K562 (cell line): ENCODE measurements around the gene SCN5A. TPM values are rescaled to one million over a fixed set of nuclear protein-coding genes. Genes with fewer than 3 reads are reported as not detected.

Experiments
- DEAF1 ChIP-seq: fragments of 450-650 bp; formaldehyde crosslinking; IDR thresholded peaks from 2 replicates; pipeline ENCODE4 v1.4.0; 2020; ENCODE audit warnings: mild to moderate bottlenecking, moderate library complexity
- NCOA2 ChIP-seq, 2 experiments: fragments of 450-650 bp; IDR thresholded peaks; 2 replicates each; pipeline ENCODE4 v1.6.1; 2018; ENCODE audit warnings: mild to moderate bottlenecking in 2 of 2, moderate library complexity in 1 of 2; ENCODE audit not compliant: partially characterized antibody in 2 of 2
- NFATC3 ChIP-seq: fragments of 450-650 bp; IDR thresholded peaks from 2 replicates; pipeline ENCODE4 v1.6.1; 2017; ENCODE audit warnings: mild to moderate bottlenecking
- ZNF717 ChIP-seq: fragments of 250-450 bp; sonication (Bioruptor Pico); IDR thresholded peaks from 2 replicates; pipeline ENCODE4 v1.5.0; 2021
- ZSCAN29 ChIP-seq: fragments of 450-650 bp; IDR thresholded peaks from 2 replicates; pipeline ENCODE4 v1.6.1; 2017
- polyA plus RNA-seq, 8 experiments: library from polyadenylated mRNA; depleted of rRNA in 4 of 8; stranded (reverse) in 5 of 8; unstranded in 3 of 8; fragments of >200 nt; fragmentation: Nextera tagmentation in 2 of 8; fragmentation: Illumina TruSeq in 1 of 8; extraction: Ambion mirVana in 2 of 8; extraction: Trizol in 1 of 8; gene quantifications; 2 replicates each; pipeline versions ENCODE4 v1.2.1 to v1.2.3, GENCODE V29; 2011 to 2014; ENCODE audit warnings: inconsistent platforms in 1 of 8, missing spikeins in 1 of 8
- total RNA-seq, 7 experiments: library from RNA; depleted of rRNA in 6 of 7; stranded (reverse); fragments of >200 nt in 6 of 7; fragmentation: Illumina TruSeq in 2 of 7; extraction: Trizol in 2 of 7; gene quantifications; 2 replicates each; pipeline versions ENCODE4 v1.2.1 to v1.2.3, GENCODE V29; 2011 to 2021; ENCODE audit warnings: low replicate concordance in 1 of 7
- TF ChIP-seq, protein P1 (sequence below): fragments of 450-650 bp; IDR thresholded peaks from 2 replicates; pipeline ENCODE4 v1.6.1; 2018; ENCODE audit not compliant: partially characterized antibody
- TF ChIP-seq, protein P2 (sequence below): IDR thresholded peaks from 3 replicates; pipeline ENCODE4 v1.6.1; 2011; ENCODE audit warnings: borderline replicate concordance, mild to moderate bottlenecking, moderate library complexity; ENCODE audit not compliant: insufficient read length; ENCODE audit errors: extremely low read depth

Gene SCN5A
- total and polyA plus RNA-seq, 9 of the 15 experiments (the other 6 are each of a cell fraction or from before 2014, with no cell fraction given): 0.07 to 1.4 (median 0.21) TPM; not detected in 2

DNA sequence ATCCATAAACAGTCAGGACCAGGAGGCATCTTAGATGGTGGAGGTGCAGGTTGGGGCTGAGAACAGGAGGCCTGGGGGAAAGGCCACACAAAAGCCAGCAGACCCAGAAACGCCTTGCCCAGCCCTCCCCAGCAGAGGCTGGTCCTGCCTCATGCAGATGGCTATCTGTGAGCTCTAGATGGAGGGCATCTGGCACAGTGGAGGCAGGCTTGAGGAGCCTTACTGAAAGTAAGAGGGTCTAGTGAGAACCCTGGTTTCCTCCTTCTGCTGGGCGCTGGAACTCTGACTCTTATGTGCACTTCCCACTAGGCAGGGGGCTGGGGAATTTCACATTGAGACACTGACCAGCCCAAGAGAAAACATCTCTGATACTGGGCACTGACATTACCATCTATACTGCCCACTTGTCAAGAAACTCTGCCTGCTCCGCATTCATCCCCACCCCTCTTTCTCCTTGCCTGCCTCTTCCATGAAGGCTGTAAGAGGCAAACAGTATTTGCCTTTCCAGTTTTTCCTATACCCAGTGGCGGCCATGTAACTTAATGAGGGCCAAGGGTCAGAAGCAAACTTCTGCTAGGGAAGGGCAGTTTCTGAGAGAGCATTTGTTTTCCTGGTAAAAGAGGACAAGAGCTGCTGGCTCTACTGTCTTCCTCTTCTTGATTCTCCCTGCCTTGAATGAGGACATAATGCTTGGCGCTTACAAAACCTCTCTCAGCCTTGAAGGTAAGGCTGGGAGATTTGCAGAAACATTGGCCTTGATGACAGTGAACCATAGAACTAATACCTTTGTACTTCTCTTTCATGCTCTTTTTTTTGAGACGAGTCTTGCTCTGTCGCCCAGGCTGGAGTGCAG is 4.4 kb upstream of the SCN5A start (continued):
- no peak for TF ChIP-seq DEAF1
- TF ChIP-seq NCOA2 (IDR thresholded peaks at IDR 0.05; ENCODE audit: partially characterized antibody in 2 of 2): no peak
- TF ChIP-seq ZNF717: no peak
- TF ChIP-seq, protein P1, sequence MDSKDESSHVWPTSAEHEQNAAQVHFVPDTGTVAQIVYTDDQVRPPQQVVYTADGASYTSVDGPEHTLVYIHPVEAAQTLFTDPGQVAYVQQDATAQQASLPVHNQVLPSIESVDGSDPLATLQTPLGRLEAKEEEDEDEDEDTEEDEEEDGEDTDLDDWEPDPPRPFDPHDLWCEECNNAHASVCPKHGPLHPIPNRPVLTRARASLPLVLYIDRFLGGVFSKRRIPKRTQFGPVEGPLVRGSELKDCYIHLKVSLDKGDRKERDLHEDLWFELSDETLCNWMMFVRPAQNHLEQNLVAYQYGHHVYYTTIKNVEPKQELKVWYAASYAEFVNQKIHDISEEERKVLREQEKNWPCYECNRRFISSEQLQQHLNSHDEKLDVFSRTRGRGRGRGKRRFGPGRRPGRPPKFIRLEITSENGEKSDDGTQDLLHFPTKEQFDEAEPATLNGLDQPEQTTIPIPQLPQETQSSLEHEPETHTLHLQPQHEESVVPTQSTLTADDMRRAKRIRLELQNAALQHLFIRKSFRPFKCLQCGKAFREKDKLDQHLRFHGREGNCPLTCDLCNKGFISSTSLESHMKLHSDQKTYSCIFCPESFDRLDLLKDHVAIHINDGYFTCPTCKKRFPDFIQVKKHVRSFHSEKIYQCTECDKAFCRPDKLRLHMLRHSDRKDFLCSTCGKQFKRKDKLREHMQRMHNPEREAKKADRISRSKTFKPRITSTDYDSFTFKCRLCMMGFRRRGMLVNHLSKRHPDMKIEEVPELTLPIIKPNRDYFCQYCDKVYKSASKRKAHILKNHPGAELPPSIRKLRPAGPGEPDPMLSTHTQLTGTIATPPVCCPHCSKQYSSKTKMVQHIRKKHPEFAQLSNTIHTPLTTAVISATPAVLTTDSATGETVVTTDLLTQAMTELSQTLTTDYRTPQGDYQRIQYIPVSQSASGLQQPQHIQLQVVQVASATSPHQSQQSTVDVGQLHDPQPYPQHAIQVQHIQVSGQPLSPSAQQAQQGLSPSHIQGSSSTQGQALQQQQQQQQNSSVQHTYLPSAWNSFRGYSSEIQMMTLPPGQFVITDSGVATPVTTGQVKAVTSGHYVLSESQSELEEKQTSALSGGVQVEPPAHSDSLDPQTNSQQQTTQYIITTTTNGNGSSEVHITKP: no peak
- TF ChIP-seq NFATC3: no peak
- TF ChIP-seq, protein P2, sequence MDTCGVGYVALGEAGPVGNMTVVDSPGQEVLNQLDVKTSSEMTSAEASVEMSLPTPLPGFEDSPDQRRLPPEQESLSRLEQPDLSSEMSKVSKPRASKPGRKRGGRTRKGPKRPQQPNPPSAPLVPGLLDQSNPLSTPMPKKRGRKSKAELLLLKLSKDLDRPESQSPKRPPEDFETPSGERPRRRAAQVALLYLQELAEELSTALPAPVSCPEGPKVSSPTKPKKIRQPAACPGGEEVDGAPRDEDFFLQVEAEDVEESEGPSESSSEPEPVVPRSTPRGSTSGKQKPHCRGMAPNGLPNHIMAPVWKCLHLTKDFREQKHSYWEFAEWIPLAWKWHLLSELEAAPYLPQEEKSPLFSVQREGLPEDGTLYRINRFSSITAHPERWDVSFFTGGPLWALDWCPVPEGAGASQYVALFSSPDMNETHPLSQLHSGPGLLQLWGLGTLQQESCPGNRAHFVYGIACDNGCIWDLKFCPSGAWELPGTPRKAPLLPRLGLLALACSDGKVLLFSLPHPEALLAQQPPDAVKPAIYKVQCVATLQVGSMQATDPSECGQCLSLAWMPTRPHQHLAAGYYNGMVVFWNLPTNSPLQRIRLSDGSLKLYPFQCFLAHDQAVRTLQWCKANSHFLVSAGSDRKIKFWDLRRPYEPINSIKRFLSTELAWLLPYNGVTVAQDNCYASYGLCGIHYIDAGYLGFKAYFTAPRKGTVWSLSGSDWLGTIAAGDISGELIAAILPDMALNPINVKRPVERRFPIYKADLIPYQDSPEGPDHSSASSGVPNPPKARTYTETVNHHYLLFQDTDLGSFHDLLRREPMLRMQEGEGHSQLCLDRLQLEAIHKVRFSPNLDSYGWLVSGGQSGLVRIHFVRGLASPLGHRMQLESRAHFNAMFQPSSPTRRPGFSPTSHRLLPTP: no peak
- TF ChIP-seq ZSCAN29: no peak
- TF ChIP-seq, all 486 proteins: peak for 0
